H4 (cell line): Measurements from ENCODE around the gene GFER. TPM values are rescaled to one million over a fixed set of nuclear protein-coding genes. Genes with fewer than 3 reads are reported as not detected.
"Not testable (repeated sequence)": the region's sequence is repeated elsewhere in the genome, so short reads cannot be mapped to it uniquely, and the experiment has no call there.

ENCODE experiments used
- DNase-seq: peaks from one replicate; pipeline ENCODE4 v3.0.0-alpha.2; 2015; ENCODE audit warnings: low spot score
- total RNA-seq: library from RNA; depleted of rRNA; stranded (reverse); fragments of >200 nt; shearing (Covaris generic); gene quantifications from 2 replicates; pipeline ENCODE4 v1.2.3, GENCODE V29; 2014

The GFER gene
- total RNA-seq, 1 experiment from 2014 or later = 15.1 TPM

DNA sequence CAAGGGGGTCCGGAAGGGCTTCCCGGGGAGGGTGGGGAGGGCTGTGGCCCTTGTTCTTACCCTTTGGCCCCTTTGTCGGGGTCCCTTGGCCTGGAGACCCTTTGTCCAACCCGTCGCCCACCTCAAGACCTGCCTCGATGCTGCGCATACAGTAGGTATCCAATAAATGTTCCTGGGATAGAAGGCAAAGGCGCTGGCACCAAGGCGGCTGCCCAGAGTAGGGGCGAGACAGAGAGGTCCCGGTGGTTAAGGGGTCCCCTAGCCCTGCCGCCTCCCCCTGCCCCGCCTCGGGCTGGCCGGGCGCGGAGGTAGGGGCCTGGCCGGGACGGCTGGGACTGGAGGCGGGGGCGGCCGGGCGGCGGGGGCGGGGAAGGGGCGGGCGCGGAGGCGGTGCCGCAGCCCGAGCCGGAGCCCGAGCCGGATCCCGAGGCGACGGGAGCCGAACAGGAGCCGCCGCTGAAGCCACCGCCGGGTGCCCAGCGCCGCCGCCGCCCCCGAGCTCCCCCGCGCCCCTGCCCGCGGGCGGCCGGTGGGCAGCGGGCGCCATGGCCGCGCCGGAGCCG, 42.5 kb downstream of the GFER start, which contains the start of gene NHERF2:
Gene NHERF2, plus strand, starts transcription at position 442 of the 563 bp plus-strand sequence. Its CDS starts 104 bp downstream, at position 546.
- DNase-seq = no peak

- no peak for DNase-seq
These were observed 43.3 kb downstream of the GFER start for GRCh38 chr16:2027024-2028010.

DNA sequence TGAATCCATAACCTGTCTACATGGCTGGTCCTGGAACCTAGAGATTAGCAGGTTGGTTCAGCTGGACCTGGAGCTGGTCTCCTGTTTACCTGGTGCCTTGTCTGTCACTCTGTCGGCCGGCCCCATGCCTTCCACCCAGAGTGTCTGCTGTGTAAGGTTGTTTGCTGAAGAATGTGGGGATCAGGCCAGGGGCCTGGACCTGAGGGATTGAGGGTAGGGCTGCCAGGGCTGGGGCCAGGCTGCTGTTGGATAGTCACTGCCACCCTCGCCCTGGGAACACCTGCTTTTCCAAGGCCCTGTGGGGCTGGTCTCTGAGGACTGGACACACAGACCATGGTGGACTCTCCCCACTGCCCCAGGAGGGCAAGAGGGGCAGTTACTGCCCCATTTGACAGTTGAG, 44.2 kb downstream of the GFER start:
- no peak for DNase-seq

GRCh38 chr16:2028620-2029220, 44.7 kb downstream of the GFER start:
- DNase-seq = no peak

DNA sequence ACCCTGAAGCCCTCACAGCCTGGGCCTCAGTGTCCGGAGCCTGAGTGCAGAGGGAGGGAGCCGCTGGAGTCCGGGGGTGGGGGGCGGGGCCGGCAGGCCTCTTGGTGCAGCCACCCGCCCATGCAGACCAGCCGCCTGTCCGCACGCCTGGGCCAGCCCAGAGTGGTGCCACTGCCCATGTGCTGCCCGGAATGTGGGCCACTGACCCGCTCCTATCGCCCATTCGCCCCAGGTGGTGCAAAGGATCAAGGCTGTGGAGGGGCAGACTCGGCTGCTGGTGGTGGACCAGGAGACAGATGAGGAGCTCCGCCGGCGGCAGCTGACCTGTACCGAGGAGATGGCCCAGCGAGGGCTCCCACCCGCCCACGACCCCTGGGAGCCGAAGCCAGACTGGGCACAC, 45.4 kb downstream of the GFER start:
- DNase-seq = no peak

DNA sequence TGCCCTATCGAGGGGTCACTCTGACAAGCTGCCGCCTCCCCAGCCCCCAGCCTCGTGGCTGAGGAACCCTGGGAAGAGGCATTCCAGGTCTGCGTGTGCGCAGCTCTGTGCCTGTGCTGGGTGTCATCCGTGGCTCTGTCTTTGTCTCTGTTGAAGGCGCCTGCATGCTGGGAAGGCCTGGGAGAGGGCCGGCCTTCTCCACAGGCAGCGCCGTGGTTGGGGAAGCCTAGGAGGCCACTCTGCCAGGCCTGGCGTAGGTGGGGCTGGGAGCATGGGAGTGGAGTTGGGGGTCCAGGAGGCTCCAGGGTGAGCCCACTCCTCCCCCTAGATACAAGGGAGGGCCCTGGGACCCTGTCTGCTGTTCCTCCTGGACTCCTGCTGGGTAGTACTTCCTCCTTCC, 46.0 kb downstream of the GFER start:
- no peak for DNase-seq

DNA sequence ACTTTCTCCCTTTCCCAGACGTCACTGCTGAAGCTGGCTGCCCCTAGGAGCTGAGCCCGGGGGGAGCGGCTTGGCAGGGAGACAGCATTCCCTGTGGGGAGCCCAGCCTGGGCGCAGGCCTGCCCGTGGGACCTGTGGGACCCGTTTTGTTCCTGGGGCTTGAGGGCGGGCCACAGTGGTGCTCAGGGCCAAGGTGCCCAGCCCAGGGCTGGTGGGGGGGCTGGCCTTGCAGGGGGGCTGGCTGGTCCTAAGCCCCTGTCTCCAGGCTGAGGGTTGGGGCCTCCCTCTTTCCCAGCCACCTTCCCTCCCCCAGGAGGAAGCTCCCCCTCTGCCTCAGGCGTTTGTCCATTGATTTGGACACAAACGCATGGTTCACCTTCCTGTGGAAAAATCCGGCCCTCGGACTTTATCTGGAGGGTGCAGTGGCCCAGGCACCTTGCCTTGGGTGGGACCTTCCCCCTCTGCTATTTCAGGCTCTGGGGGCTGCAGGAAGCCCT, 47.1 kb downstream of the GFER start:
- no peak for DNase-seq

- DNase-seq = no peak
These were observed 48.5 kb downstream of the GFER start for GRCh38 chr16:2032285-2033056.

GRCh38 chr16:2033057-2033908, 49.3 kb downstream of the GFER start:
- peak; percentile 64 for DNase-seq

GRCh38 chr16:2033909-2034695, 50.1 kb downstream of the GFER start:
- DNase-seq = not testable (repeated sequence)

DNA sequence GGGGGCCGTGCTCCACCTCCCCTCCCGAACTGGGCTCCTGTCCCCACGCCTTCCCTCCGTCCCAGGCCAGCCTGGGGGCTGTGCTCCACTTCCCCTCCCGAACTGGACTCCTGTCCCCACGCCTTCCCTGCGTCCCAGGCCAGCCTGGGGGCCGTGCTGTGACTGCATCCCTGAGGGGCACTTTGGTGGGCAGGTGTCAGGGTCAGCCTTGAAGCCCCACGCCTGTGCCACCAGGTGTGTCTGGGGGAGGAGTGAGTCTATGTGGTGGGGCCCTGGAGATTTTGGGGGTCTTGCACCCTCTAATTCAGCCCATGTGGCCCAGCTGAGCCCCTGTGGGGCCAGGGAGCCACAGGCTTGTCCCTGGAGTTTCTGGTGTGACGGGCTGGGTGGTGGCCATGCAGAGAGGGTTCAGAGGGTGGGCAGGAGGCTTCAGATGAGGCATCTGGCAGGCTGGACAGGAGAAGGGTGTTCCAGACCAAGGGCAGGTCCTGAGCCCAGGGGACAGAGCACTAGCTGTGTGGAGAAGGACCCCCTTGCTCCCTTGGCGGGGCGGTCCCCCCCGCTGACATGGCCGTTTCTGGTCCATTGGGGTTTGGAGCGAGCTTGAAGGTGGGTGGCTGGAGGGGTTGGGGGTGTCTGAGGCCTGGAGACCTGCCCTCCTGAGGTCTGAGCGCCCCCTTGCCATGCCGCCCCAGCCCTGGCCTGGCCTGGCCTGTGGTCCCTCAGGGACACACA, 50.9 kb downstream of the GFER start:
- DNase-seq = no peak

GRCh38 chr16:2035431-2036199, 51.6 kb downstream of the GFER start:
- DNase-seq = peak; percentile 87

DNA sequence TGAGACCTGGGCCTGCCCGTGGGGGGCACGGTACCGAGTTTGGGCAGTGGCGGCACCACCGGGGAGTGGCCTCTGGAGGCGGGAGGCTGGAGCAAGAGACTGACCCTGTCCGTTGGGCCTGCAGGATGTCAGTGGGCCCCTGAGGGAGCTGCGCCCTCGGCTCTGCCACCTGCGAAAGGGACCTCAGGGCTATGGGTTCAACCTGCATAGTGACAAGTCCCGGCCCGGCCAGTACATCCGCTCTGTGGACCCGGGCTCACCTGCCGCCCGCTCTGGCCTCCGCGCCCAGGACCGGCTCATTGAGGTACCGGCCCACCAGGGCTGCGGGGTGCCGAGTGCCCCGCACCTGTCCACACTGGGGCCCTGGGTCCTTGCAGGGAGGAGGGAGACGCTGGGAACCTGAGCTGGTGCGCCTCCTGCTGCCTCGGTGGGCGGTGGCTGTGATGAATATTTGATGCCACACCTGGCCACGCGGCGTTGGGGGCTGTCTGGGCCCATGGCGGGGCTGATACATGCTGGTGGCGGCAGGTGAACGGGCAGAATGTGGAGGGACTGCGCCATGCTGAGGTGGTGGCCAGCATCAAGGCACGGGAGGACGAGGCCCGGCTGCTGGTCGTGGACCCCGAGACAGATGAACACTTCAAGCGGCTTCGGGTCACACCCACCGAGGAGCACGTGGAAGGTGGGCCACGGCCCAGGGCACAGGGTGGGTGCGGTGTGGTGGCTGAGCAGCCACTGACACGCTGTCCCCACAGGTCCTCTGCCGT, 52.4 kb downstream of the GFER start:
- DNase-seq = no peak

- no peak for DNase-seq
These were observed 53.1 kb downstream of the GFER start for GRCh38 chr16:2037115-2037514.
